ENCODE results near the gene CDSN. TPM values are rescaled to one million over a fixed set of nuclear protein-coding genes. Genes with fewer than 3 reads are reported as not detected.

CDSN gene
- total and polyA plus RNA-seq, 2 donors (not counting 3 experiments of a cell fraction or from before 2014, with no cell fraction given), result not detected

- no peak for TF ChIP-seq CTCF (IDR thresholded peaks at IDR 0.05; ENCODE audit: extremely low read depth in 1 of 2, insufficient read depth in 1 of 2, low read depth in 1 of 2, low read length in 2 of 2)
- no peak for TF ChIP-seq EZH2 (IDR thresholded peaks at IDR 0.05; ENCODE audit: borderline replicate concordance, low read depth, low read length, severe bottlenecking)
- no peak for TF ChIP-seq POLR2A (IDR thresholded peaks at IDR 0.05; ENCODE audit: low read depth, low read length)
- TF ChIP-seq GATA2 (IDR thresholded peaks at IDR 0.05; ENCODE audit: insufficient read depth, insufficient read length, low read depth, low read length), result no peak
- TF ChIP-seq JUN (IDR thresholded peaks at IDR 0.05; ENCODE audit: borderline replicate concordance, insufficient read depth, insufficient read length, low read depth), result no peak
- no peak for TF ChIP-seq POLR2AphosphoS5 (IDR thresholded peaks at IDR 0.05; ENCODE audit: insufficient read depth, low read depth, low read length)
- no peak for TF ChIP-seq FOS (IDR thresholded peaks at IDR 0.05; ENCODE audit: borderline replicate concordance, insufficient read depth, low read length)
- no peak for TF ChIP-seq MYC (IDR thresholded peaks at IDR 0.05; ENCODE audit: low read depth, low read length)
- TF ChIP-seq MAX (IDR thresholded peaks at IDR 0.05; ENCODE audit: insufficient read depth, insufficient read length), result no peak
- Histone ChIP-seq H3K9ac (replicated peaks; ENCODE audit: extremely low read depth, insufficient read depth, low read length) (no peak overlapping the region), H4K20me1 (replicated peaks; ENCODE audit: control insufficient read depth, extremely low read depth, insufficient read depth, low read length) (no peaks in the 10 kb centered on the region), H3K27ac (ENCODE audit: insufficient read depth, low read depth, low read length) (no peak overlapping the region), H3K4me2 (ENCODE audit: insufficient read depth, low read length) (no peak overlapping the region), H3K27me3 (ENCODE audit: control insufficient read depth in 2 of 2, insufficient read depth in 2 of 2, low read length in 2 of 2) (peaks cover 11 to 17% of the 10 kb centered on the region in 2 experiments), H3K36me3 (ENCODE audit: control insufficient read depth in 2 of 2, extremely low read depth in 1 of 2, insufficient read depth in 2 of 2, low read length in 2 of 2) (no peaks in the 10 kb centered on the region), H2AFZ (ENCODE audit: low read depth, low read length) (no peak overlapping the region), H3K4me3 (replicated peaks in 1 of 3; ENCODE audit: insufficient read depth in 1 of 3, low read depth in 1 of 3, low read length in 3 of 3) (no peak overlapping the region), H3K4me1 (ENCODE audit: control insufficient read depth, extremely low read depth, insufficient read depth, low read length) (no peaks in the 10 kb centered on the region), H3K79me2 (ENCODE audit: control insufficient read depth, insufficient read depth, low read length) (no peaks in the 10 kb centered on the region), H3K9me3 (replicated peaks; ENCODE audit: control insufficient read depth, insufficient read depth, low read length) (no peaks in the 10 kb centered on the region), H3K9me1 (replicated peaks; ENCODE audit: control insufficient read depth, extremely low read depth, insufficient read depth, low read length) (no peaks in the 10 kb centered on the region)
- intact Hi-C loops (cut with micrococcal nuclease) (no loop called here), dilution Hi-C loops (cut with MboI; ENCODE audit: extremely low pct_ligation_motif_present, low sequenced_read_pairs) (no loop called here)
- ChIA-PET POLR2A (no interaction called here), CTCF (no interaction called here)
- DNase-seq (ENCODE audit: low read depth, low spot score) (no peak), FAIRE-seq (no peak)
- no TSS peak for BruUV-seq (replicated peaks)
Measured at GRCh38 chr6:31065556-31065955, 54.7 kb downstream of the CDSN start.

Small RNA genes lying within 50 kb of the gene (small RNA-seq; reads per million reads assigned to genes)
- gene POLR2LP1 (ENCODE audit: insufficient read depth, insufficient read length, low read depth, low replicate concordance) (not detected), gene RNU6-1133P (ENCODE audit: insufficient read depth, insufficient read length, low read depth, low replicate concordance) (not detected)

Other genes with a start within 250 kb of the CDSN start
- 17.7 and 22.9 TPM in 2 replicates for gene DDR1, start 235.9 kb downstream of the CDSN start, total RNA-seq
- 8.8 and 10.6 TPM in 2 replicates for gene DDR1, start 235.9 kb downstream of the CDSN start, polyA plus RNA-seq
- 51.0 and 52.6 TPM in 2 replicates for gene GTF2H4, start 212.2 kb downstream of the CDSN start, total RNA-seq
- gene GTF2H4, start 212.2 kb downstream of the CDSN start, polyA plus RNA-seq, result 40.5 and 40.8 TPM in 2 replicates
- gene VARS2, start 206.2 kb downstream of the CDSN start, total RNA-seq, result 32.5 and 34.3 TPM in 2 replicates
- gene VARS2, start 206.2 kb downstream of the CDSN start, polyA plus RNA-seq, result 17.8 TPM in 2 replicates
- not detected in 2 replicates for gene SFTA2, start 188.3 kb downstream of the CDSN start, total RNA-seq
- not detected in 2 replicates for gene SFTA2, start 188.3 kb downstream of the CDSN start, polyA plus RNA-seq
- not detected in 2 replicates for gene MUCL3, start 179.5 kb downstream of the CDSN start, total RNA-seq
- not detected in 2 replicates for gene MUCL3, start 179.5 kb downstream of the CDSN start, polyA plus RNA-seq
- not detected in 2 replicates for gene MUC21, start 136.7 kb downstream of the CDSN start, total RNA-seq
- not detected in 2 replicates for gene MUC21, start 136.7 kb downstream of the CDSN start, polyA plus RNA-seq
- gene MUC22, start 110.0 kb downstream of the CDSN start, total RNA-seq, result not detected in 2 replicates
- not detected in 2 replicates for gene MUC22, start 110.0 kb downstream of the CDSN start, polyA plus RNA-seq
- gene C6orf15, start 7.9 kb downstream of the CDSN start, total RNA-seq, result not detected in 2 replicates
- not detected in 2 replicates for gene C6orf15, start 7.9 kb downstream of the CDSN start, polyA plus RNA-seq
- 9.2 and 13.2 TPM in 2 replicates for gene PSORS1C1, start 5.6 kb downstream of the CDSN start, total RNA-seq
- gene PSORS1C1, start 5.6 kb downstream of the CDSN start, polyA plus RNA-seq, result 1.1 TPM in 2 replicates
- gene PSORS1C2, start 18.6 kb upstream of the CDSN start, total RNA-seq, result not detected in 2 replicates
- gene PSORS1C2, start 18.6 kb upstream of the CDSN start, polyA plus RNA-seq, result not detected in 2 replicates
- gene CCHCR1, start 37.4 kb upstream of the CDSN start, total RNA-seq, result 22.9 and 23.2 TPM in 2 replicates
- gene CCHCR1, start 37.4 kb upstream of the CDSN start, polyA plus RNA-seq, result 12.0 and 12.8 TPM in 2 replicates
- 28.0 and 31.7 TPM in 2 replicates for gene TCF19, start 38.1 kb upstream of the CDSN start, total RNA-seq
- 13.9 and 14.5 TPM in 2 replicates for gene TCF19, start 38.1 kb upstream of the CDSN start, polyA plus RNA-seq
- not detected in 2 replicates for gene POU5F1, start 50.2 kb upstream of the CDSN start, total RNA-seq
- 0.63 and 0.94 TPM in 2 replicates for gene POU5F1, start 50.2 kb upstream of the CDSN start, polyA plus RNA-seq
- 102 and 109 TPM in 2 replicates for gene HLA-C, start 151.6 kb upstream of the CDSN start, total RNA-seq
- 287 and 345 TPM in 2 replicates for gene HLA-C, start 151.6 kb upstream of the CDSN start, polyA plus RNA-seq
- gene HLA-B, start 236.7 kb upstream of the CDSN start, total RNA-seq, result 111 and 126 TPM in 2 replicates
- gene HLA-B, start 236.7 kb upstream of the CDSN start, polyA plus RNA-seq, result 119 and 151 TPM in 2 replicates